ENCODE data around the gene HAGHL.

- no peak for TF ChIP-seq ZFP30 (CRISPR knock-in tag; IDR thresholded peaks at IDR 0.05)
- TF ChIP-seq, protein P1, sequence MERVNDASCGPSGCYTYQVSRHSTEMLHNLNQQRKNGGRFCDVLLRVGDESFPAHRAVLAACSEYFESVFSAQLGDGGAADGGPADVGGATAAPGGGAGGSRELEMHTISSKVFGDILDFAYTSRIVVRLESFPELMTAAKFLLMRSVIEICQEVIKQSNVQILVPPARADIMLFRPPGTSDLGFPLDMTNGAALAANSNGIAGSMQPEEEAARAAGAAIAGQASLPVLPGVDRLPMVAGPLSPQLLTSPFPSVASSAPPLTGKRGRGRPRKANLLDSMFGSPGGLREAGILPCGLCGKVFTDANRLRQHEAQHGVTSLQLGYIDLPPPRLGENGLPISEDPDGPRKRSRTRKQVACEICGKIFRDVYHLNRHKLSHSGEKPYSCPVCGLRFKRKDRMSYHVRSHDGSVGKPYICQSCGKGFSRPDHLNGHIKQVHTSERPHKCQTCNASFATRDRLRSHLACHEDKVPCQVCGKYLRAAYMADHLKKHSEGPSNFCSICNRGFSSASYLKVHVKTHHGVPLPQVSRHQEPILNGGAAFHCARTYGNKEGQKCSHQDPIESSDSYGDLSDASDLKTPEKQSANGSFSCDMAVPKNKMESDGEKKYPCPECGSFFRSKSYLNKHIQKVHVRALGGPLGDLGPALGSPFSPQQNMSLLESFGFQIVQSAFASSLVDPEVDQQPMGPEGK (CRISPR knock-in tag; IDR thresholded peaks at IDR 0.05; ENCODE audit: borderline replicate concordance), result no peak
Observed at GRCh38 chr16:710500-711075, 16.3 kb upstream of the HAGHL start.

Measured in SK-N-SH treated with all-trans-retinoic acid at 6 μM for 48 hours (cell line).